HepG2 (cell line): ENCODE results near the gene TRPC4. TPM values are rescaled to one million over a fixed set of nuclear protein-coding genes. Genes with fewer than 3 reads are reported as not detected.

ENCODE experiments used
- ATAC-seq: fragments of 200-7000 bp; cut with Tn5 transposase; 3 replicates; pipeline ENCODE4 v1.9.1; 2020; ENCODE audit warnings: mild to moderate bottlenecking, moderate library complexity
- BruUV-seq: library from RNA; stranded (reverse); fragments of 400-500 nt; replicated peaks from 2 replicates; lab custom pipeline; 2021; lab: Mats Ljungman, UMichigan
- CTCF ChIA-PET: fragments of 300-600 bp; formaldehyde crosslinking; extraction: SDS; loops from one replicate; lab custom pipeline; 2021; ENCODE audit warnings: low total read pairs, inconsistent platforms, low intra/inter-chr PET ratio; lab: Yijun Ruan, JAX
- POLR2A ChIA-PET: fragments of 350-600 bp; sonication (Branson Sonifier 250); formaldehyde crosslinking; loops from one replicate; lab custom pipeline; 2020; ENCODE audit warnings: antibody characterized with exemption, inconsistent platforms; lab: Yijun Ruan, JAX
- DNase-seq: peaks from one replicate; pipeline ENCODE4 v3.0.0-alpha.2; 2015; ENCODE audit warnings: low spot score
- FAIRE-seq: peaks from 3 replicates; lab custom pipeline; 2011; peaks lifted over from hg19 to GRCh38; lab: Jason Lieb, UNC
- H2AFZ ChIP-seq: one replicate; pipeline ENCODE4 v1.6.1; 2011; ENCODE audit warnings: low read length, inconsistent platforms
- H3K27ac ChIP-seq: fragments of 300-600 bp; 3 replicates; pipeline ENCODE4 v1.8.0; 2011; ENCODE audit warnings: mixed run types, mild to moderate bottlenecking, mixed read lengths, low read length, inconsistent platforms; ENCODE audit not compliant: insufficient read depth; ENCODE audit errors: extremely low read length
- H3K27me3 ChIP-seq, 2 experiments: fragments of 200-600 bp in 1 of 2; 2 replicates in 1 of 2; 3 replicates in 1 of 2; pipeline versions ENCODE4 v1.6.0 to v1.8.0; 2011; ENCODE audit warnings: low read length in 2 of 2, mild to moderate bottlenecking in 2 of 2, moderate library complexity in 2 of 2, inconsistent platforms in 1 of 2; ENCODE audit not compliant: insufficient read depth in 2 of 2, control insufficient read depth in 1 of 2
- H3K36me3 ChIP-seq, 2 experiments: fragments of 200-600 bp in 1 of 2; replicated peaks in 1 of 2; 2 replicates in 1 of 2; 3 replicates in 1 of 2; pipeline versions ENCODE4 v1.5.1 to v1.8.0; 2011; ENCODE audit warnings: low read length in 2 of 2, inconsistent platforms in 1 of 2; ENCODE audit not compliant: insufficient read depth in 2 of 2, control insufficient read depth in 1 of 2
- H3K4me1 ChIP-seq: 2 replicates; pipeline ENCODE4 v1.5.1; 2012; ENCODE audit warnings: low read length, inconsistent platforms; ENCODE audit not compliant: insufficient read depth
- H3K4me2 ChIP-seq: 2 replicates; pipeline ENCODE4 v1.6.0; 2011; ENCODE audit warnings: low read depth, low read length, inconsistent platforms
- H3K4me3 ChIP-seq, 3 experiments: fragments of 200-600 bp in 1 of 3; sonication (generic), shearing (Covaris generic) in 1 of 3; replicated peaks in 1 of 3; 2 replicates each; pipeline ENCODE4 v1.5.1; 2011 to 2016; ENCODE audit warnings: low read length in 3 of 3, inconsistent platforms in 2 of 3, low read depth in 2 of 3, mild to moderate bottlenecking in 2 of 3, control low read depth in 1 of 3, mixed read lengths in 1 of 3; ENCODE audit not compliant: insufficient read depth in 1 of 3
- H3K79me2 ChIP-seq: one replicate; pipeline ENCODE4 v1.6.1; 2011; ENCODE audit warnings: low read length, inconsistent platforms; ENCODE audit not compliant: insufficient read depth
- H3K9ac ChIP-seq: 2 replicates; pipeline ENCODE4 v1.6.0; 2011; ENCODE audit warnings: mild to moderate bottlenecking, low read depth, low read length, inconsistent platforms; ENCODE audit not compliant: insufficient read depth
- H3K9me3 ChIP-seq: 2 replicates; pipeline ENCODE4 v1.5.1; 2012; ENCODE audit warnings: mild to moderate bottlenecking, low read length
- H4K20me1 ChIP-seq: 2 replicates; pipeline ENCODE4 v1.6.0; 2011; ENCODE audit warnings: inconsistent platforms, mild to moderate bottlenecking, low read length, moderate library complexity; ENCODE audit not compliant: insufficient read depth
- SMARCC2 ChIP-seq: fragments of 450-650 bp; IDR thresholded peaks from 2 replicates; pipeline ENCODE4 v1.6.1; 2017; ENCODE audit warnings: antibody characterized with exemption, mild to moderate bottlenecking
- STAG1 ChIP-seq: sonication (generic); formaldehyde crosslinking; IDR thresholded peaks from 2 replicates; pipeline ENCODE4 v1.4.0; 2020; ENCODE audit warnings: missing genetic modification reagents
- WGBS: methylation state at CpG from one replicate; pipeline ENCODE4 v1.1.6; 2017; ENCODE audit warnings: low lambda C conversion rate; 5-methylcytosine and 5-hydroxymethylcytosine counted together
- in situ Hi-C: cut with HindIII; loops from 2 replicates; pipeline ENCODE4 v1.10.0; 2017; ENCODE audit warnings: low pct_unique_long_range_greater_than_20kb; ENCODE audit not compliant: extremely low pct_ligation_motif_present
- intact Hi-C: fragments of 100-400 bp; cut with micrococcal nuclease; formaldehyde crosslinking; loops from one replicate; pipeline ENCODE4 v1.10.0; 2022; ENCODE audit not compliant: unreplicated experiment
- polyA plus RNA-seq, 8 experiments: library from polyadenylated mRNA; depleted of rRNA in 3 of 8; stranded (reverse) in 7 of 8; unstranded in 1 of 8; fragments of >200 nt; fragmentation: Illumina TruSeq in 4 of 8; extraction: Trizol in 4 of 8; gene quantifications; 2 replicates each; pipeline versions ENCODE4 v1.2.1 to v1.2.3, GENCODE V29; 2011 to 2016; ENCODE audit warnings: low read depth in 4 of 8, missing spikeins in 1 of 8, mixed read lengths in 1 of 8; ENCODE audit not compliant: insufficient read depth in 1 of 8
- total RNA-seq, 5 experiments: library from RNA; depleted of rRNA; stranded (reverse); fragments of >200 nt; fragmentation: Illumina TruSeq; extraction: Trizol; gene quantifications; 2 replicates each; pipeline ENCODE4 v1.2.3, GENCODE V29; 2016; ENCODE audit warnings: low read depth in 1 of 5
- TF ChIP-seq, protein P1 (sequence below): sonication (generic); formaldehyde crosslinking; IDR thresholded peaks from 2 replicates; pipeline ENCODE4 v1.5.0; 2020; ENCODE audit warnings: mild to moderate bottlenecking, missing genetic modification reagents, moderate library complexity
- TF ChIP-seq, protein P2 (sequence below): sonication (generic); formaldehyde crosslinking; IDR thresholded peaks from 2 replicates; pipeline ENCODE4 v1.5.1; 2020; ENCODE audit warnings: mild to moderate bottlenecking, missing genetic modification reagents, borderline replicate concordance
- TF ChIP-seq, protein P3 (sequence below): sonication (generic); formaldehyde crosslinking; IDR thresholded peaks from 2 replicates; pipeline ENCODE4 v1.5.0; 2020; ENCODE audit warnings: mild to moderate bottlenecking, low read depth, missing genetic modification reagents, borderline replicate concordance

The TRPC4 gene
- total and polyA plus RNA-seq, 2 of the 13 experiments (the other 11 are each of a cell fraction or from before 2014, with no cell fraction given), result not detected

DNA sequence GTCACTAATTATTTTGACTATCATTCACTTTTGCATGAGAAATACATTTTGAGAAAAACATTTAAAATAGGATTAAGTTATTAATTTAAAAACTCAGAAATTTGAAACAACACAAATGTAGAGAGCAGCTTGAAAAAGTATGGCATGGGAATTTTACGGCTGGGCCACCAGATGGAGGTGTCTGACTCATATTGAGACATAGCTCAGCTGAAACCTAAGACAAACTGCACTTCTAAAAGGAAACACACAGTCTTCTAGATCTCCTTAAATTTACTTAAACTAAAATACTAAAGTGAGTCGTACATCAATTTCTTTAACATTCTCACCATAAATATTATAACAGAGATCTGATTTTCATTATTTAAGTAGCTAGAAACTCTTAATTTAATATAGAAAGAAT lies 229.1 kb downstream of the TRPC4 start:
- H3K27ac ChIP-seq, result no peak overlapping the region
- POLR2A ChIA-PET, result no interaction called here
- H4K20me1 ChIP-seq, result no peaks in the 10 kb centered on the region
- no peaks in the 10 kb centered on the region for H3K79me2 ChIP-seq
- H3K9me3 ChIP-seq, result no peaks in the 10 kb centered on the region
- TF ChIP-seq STAG1 (CRISPR knock-in tag) (peak; percentile 44), SMARCC2 (no peak)
- TF ChIP-seq, protein P1, sequence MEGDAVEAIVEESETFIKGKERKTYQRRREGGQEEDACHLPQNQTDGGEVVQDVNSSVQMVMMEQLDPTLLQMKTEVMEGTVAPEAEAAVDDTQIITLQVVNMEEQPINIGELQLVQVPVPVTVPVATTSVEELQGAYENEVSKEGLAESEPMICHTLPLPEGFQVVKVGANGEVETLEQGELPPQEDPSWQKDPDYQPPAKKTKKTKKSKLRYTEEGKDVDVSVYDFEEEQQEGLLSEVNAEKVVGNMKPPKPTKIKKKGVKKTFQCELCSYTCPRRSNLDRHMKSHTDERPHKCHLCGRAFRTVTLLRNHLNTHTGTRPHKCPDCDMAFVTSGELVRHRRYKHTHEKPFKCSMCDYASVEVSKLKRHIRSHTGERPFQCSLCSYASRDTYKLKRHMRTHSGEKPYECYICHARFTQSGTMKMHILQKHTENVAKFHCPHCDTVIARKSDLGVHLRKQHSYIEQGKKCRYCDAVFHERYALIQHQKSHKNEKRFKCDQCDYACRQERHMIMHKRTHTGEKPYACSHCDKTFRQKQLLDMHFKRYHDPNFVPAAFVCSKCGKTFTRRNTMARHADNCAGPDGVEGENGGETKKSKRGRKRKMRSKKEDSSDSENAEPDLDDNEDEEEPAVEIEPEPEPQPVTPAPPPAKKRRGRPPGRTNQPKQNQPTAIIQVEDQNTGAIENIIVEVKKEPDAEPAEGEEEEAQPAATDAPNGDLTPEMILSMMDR (CRISPR knock-in tag), result peak; percentile 19; the same call in 1 of the 2 replicates
- TF ChIP-seq, protein P2, sequence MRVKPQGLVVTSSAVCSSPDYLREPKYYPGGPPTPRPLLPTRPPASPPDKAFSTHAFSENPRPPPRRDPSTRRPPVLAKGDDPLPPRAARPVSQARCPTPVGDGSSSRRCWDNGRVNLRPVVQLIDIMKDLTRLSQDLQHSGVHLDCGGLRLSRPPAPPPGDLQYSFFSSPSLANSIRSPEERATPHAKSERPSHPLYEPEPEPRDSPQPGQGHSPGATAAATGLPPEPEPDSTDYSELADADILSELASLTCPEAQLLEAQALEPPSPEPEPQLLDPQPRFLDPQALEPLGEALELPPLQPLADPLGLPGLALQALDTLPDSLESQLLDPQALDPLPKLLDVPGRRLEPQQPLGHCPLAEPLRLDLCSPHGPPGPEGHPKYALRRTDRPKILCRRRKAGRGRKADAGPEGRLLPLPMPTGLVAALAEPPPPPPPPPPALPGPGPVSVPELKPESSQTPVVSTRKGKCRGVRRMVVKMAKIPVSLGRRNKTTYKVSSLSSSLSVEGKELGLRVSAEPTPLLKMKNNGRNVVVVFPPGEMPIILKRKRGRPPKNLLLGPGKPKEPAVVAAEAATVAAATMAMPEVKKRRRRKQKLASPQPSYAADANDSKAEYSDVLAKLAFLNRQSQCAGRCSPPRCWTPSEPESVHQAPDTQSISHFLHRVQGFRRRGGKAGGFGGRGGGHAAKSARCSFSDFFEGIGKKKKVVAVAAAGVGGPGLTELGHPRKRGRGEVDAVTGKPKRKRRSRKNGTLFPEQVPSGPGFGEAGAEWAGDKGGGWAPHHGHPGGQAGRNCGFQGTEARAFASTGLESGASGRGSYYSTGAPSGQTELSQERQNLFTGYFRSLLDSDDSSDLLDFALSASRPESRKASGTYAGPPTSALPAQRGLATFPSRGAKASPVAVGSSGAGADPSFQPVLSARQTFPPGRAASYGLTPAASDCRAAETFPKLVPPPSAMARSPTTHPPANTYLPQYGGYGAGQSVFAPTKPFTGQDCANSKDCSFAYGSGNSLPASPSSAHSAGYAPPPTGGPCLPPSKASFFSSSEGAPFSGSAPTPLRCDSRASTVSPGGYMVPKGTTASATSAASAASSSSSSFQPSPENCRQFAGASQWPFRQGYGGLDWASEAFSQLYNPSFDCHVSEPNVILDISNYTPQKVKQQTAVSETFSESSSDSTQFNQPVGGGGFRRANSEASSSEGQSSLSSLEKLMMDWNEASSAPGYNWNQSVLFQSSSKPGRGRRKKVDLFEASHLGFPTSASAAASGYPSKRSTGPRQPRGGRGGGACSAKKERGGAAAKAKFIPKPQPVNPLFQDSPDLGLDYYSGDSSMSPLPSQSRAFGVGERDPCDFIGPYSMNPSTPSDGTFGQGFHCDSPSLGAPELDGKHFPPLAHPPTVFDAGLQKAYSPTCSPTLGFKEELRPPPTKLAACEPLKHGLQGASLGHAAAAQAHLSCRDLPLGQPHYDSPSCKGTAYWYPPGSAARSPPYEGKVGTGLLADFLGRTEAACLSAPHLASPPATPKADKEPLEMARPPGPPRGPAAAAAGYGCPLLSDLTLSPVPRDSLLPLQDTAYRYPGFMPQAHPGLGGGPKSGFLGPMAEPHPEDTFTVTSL (CRISPR knock-in tag), result no peak
- TF ChIP-seq, protein P3, sequence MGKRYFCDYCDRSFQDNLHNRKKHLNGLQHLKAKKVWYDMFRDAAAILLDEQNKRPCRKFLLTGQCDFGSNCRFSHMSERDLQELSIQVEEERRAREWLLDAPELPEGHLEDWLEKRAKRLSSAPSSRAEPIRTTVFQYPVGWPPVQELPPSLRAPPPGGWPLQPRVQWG (CRISPR knock-in tag), result no peak
- DNase-seq (no peak), ATAC-seq (peak; percentile 43; the same call in 1 of the 3 replicates), FAIRE-seq (peak; percentile 18)
- CTCF ChIA-PET, result no interaction called here
- no peak overlapping the region for H3K4me3 ChIP-seq
- H3K9ac ChIP-seq, result no peak overlapping the region
- H3K4me2 ChIP-seq, result no peak overlapping the region
- 0% methylated on average over 2 of the region's 2 CpGs for WGBS
- H3K36me3 ChIP-seq, result no peaks in the 10 kb centered on the region
- BruUV-seq, result no TSS peak
- intact Hi-C loops (no loop called here), in situ Hi-C loops (no loop called here)
- H3K27me3 ChIP-seq, result no peaks in the 10 kb centered on the region; a peak in 1 of 5 replicates
- H3K4me1 ChIP-seq, result no peaks in the 10 kb centered on the region
- H2AFZ ChIP-seq, result no peak overlapping the region
